H1 (cell line): ENCODE measurements around the gene SHROOM2.

Experiments
- CEBPB ChIP-seq: IDR thresholded peaks from 2 replicates; pipeline ENCODE4 v1.6.1; 2012; ENCODE audit warnings: low read depth, low read length
- CHD2 ChIP-seq: IDR thresholded peaks from 2 replicates; pipeline ENCODE4 v1.6.1; 2012; ENCODE audit warnings: low read length, improper control_type of control experiment
- EZH2 ChIP-seq: fragments of 200-600 bp; sonication (generic); IDR thresholded peaks from 2 replicates; pipeline ENCODE4 v1.7.1; 2012; ENCODE audit warnings: low read depth, mild to moderate bottlenecking, moderate library complexity, low read length, inconsistent platforms; ENCODE audit not compliant: severe bottlenecking
- JUN ChIP-seq: IDR thresholded peaks from 2 replicates; pipeline ENCODE4 v1.6.1; 2011; ENCODE audit warnings: low read depth, mild to moderate bottlenecking, improper control_type of control experiment, low read length
- MAFK ChIP-seq: IDR thresholded peaks from 2 replicates; pipeline ENCODE4 v1.6.1; 2012; ENCODE audit warnings: low read depth, mild to moderate bottlenecking, improper control_type of control experiment, low read length
- NANOG ChIP-seq: IDR thresholded peaks from 2 replicates; pipeline ENCODE4 v1.6.1; 2011; ENCODE audit warnings: low read length, low read depth, mild to moderate bottlenecking, inconsistent platforms; ENCODE audit not compliant: insufficient read depth, poor library complexity, severe bottlenecking
- RAD21 ChIP-seq, 2 experiments: IDR thresholded peaks in 1 of 2; conservative IDR thresholded peaks in 1 of 2; 2 replicates each; pipeline ENCODE4 v1.6.1; 2011; ENCODE audit warnings: low read depth in 2 of 2, low read length in 2 of 2, improper control_type of control experiment in 1 of 2, inconsistent platforms in 1 of 2, mild to moderate bottlenecking in 1 of 2, moderate library complexity in 1 of 2
- RBBP5 ChIP-seq: IDR thresholded peaks from 2 replicates; pipeline ENCODE4 v1.7.1; 2012; ENCODE audit warnings: low read depth, mild to moderate bottlenecking, inconsistent platforms, low read length, moderate library complexity, borderline replicate concordance
- RNF2 ChIP-seq: fragments of 200-900, 300-1000 bp; sonication (generic); IDR thresholded peaks from 2 replicates; pipeline ENCODE4 v1.7.1; 2016; ENCODE audit warnings: borderline replicate concordance, low read depth, mild to moderate bottlenecking, antibody characterized with exemption, low read length; ENCODE audit not compliant: poor library complexity, severe bottlenecking; ENCODE audit errors: missing control alignments
- SUZ12 ChIP-seq: fragments of 200-600 bp; sonication (generic); IDR thresholded peaks from 2 replicates; pipeline ENCODE4 v1.6.1; 2012; ENCODE audit warnings: mild to moderate bottlenecking, inconsistent platforms, low read length, moderate library complexity, mixed read lengths
- TCF12 ChIP-seq: IDR thresholded peaks from 2 replicates; pipeline ENCODE4 v1.6.1; 2011; ENCODE audit warnings: low read depth, mild to moderate bottlenecking, low read length
- TF ChIP-seq, protein P1 (sequence below), 3 experiments: IDR thresholded peaks; 1 replicate in 2 of 3; 2 replicates in 1 of 3; pipeline versions ENCODE4 v1.5.1 to v1.6.1; 2011; ENCODE audit warnings: low read length in 3 of 3, mild to moderate bottlenecking in 3 of 3, inconsistent platforms in 2 of 3, low read depth in 1 of 3, moderate library complexity in 1 of 3; ENCODE audit not compliant: insufficient read depth in 1 of 3; ENCODE audit errors: control extremely low read depth in 1 of 3
- TF ChIP-seq, protein P2 (sequence below): IDR thresholded peaks from 2 replicates; pipeline ENCODE4 v1.6.1; 2011; ENCODE audit warnings: low read depth, mild to moderate bottlenecking, low read length; ENCODE audit not compliant: insufficient read depth
- TF ChIP-seq, protein P3 (sequence below): IDR thresholded peaks from 2 replicates; pipeline ENCODE4 v1.6.1; 2012; ENCODE audit warnings: inconsistent platforms

DNA sequence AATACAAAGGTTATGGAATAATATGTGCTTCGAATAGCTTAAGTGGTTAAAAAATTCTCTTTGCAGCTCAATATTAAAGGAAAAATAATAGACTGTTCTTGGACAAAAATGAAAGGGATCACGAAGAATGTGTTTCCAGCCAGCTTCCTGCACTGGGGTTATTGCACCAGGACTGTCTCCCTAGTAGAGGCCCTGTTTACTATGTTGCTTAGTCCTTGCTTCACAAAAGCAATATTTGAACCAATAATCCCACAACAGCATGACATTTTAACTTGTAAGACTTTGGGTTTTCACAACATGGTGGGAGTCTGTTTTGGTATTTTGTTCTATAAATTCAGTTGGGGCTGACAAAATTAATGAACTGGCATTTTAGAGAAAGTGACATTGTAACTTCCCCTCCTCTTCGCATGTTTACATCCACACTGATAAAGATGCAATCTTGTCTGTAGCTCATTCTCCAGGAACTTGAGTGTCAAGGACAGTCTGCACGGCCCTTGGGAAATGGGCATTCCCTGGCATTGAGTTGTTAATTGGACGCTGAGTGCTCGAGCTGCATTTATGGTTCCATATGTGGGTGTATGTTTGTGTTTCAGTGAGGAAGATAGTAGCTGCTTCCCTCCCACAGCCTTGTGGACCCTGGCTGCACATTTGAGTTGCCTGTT is 39.0 kb downstream of the SHROOM2 start:
- TF ChIP-seq RAD21 (IDR thresholded peaks at IDR 0.05 in 1 of 2, conservative IDR thresholded peaks at IDR 0.05 in 1 of 2; ENCODE audit: low read depth in 2 of 2, low read length in 2 of 2) (no peak), RBBP5 (no peak), SUZ12 (no peak), TCF12 (no peak), EZH2 (no peak), RNF2 (no peak), NANOG (no peak), CHD2 (no peak), MAFK (no peak), JUN (no peak), CEBPB (no peak)
- TF ChIP-seq, protein P1, sequence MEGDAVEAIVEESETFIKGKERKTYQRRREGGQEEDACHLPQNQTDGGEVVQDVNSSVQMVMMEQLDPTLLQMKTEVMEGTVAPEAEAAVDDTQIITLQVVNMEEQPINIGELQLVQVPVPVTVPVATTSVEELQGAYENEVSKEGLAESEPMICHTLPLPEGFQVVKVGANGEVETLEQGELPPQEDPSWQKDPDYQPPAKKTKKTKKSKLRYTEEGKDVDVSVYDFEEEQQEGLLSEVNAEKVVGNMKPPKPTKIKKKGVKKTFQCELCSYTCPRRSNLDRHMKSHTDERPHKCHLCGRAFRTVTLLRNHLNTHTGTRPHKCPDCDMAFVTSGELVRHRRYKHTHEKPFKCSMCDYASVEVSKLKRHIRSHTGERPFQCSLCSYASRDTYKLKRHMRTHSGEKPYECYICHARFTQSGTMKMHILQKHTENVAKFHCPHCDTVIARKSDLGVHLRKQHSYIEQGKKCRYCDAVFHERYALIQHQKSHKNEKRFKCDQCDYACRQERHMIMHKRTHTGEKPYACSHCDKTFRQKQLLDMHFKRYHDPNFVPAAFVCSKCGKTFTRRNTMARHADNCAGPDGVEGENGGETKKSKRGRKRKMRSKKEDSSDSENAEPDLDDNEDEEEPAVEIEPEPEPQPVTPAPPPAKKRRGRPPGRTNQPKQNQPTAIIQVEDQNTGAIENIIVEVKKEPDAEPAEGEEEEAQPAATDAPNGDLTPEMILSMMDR (IDR thresholded peaks at IDR 0.05; ENCODE audit: control extremely low read depth in 1 of 3, insufficient read depth in 1 of 3, low read depth in 1 of 3, low read length in 3 of 3) = no peak
- TF ChIP-seq, protein P2, sequence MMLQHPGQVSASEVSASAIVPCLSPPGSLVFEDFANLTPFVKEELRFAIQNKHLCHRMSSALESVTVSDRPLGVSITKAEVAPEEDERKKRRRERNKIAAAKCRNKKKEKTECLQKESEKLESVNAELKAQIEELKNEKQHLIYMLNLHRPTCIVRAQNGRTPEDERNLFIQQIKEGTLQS = no peak
- TF ChIP-seq, protein P3, sequence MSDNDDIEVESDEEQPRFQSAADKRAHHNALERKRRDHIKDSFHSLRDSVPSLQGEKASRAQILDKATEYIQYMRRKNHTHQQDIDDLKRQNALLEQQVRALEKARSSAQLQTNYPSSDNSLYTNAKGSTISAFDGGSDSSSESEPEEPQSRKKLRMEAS = no peak
